K562 (cell line): ENCODE data around the gene GPAT2.
"Not testable (repeated sequence)": the region's sequence is repeated elsewhere in the genome, so short reads cannot be mapped to it uniquely, and the experiment has no call there.

Experiments used
- CREB3 ChIP-seq: fragments of 450-650 bp; conservative IDR thresholded peaks from 2 replicates; pipeline ENCODE4 v1.6.1; 2016; ENCODE audit warnings: missing genetic modification characterization, low read depth, mild to moderate bottlenecking, missing compliant biosample characterization, moderate library complexity
- CTCF ChIP-seq, 3 experiments: IDR thresholded peaks in 2 of 3; conservative IDR thresholded peaks in 1 of 3; 2 replicates each; pipeline ENCODE4 v1.5.1; 2011 to 2012; ENCODE audit warnings: low read length in 3 of 3, mild to moderate bottlenecking in 3 of 3, control low read depth in 2 of 3, improper control_type of control experiment in 1 of 3, inconsistent platforms in 1 of 3, low read depth in 1 of 3, mixed read lengths in 1 of 3, moderate library complexity in 1 of 3; ENCODE audit not compliant: insufficient read depth in 2 of 3
- POLR2H ChIP-seq: IDR thresholded peaks from 2 replicates; pipeline ENCODE4 v1.6.1; 2016; ENCODE audit warnings: missing genetic modification characterization, low read depth, mild to moderate bottlenecking, control low read depth, missing compliant biosample characterization, moderate library complexity
- ZBTB1 ChIP-seq: sonication (generic); formaldehyde crosslinking; IDR thresholded peaks from 2 replicates; pipeline ENCODE4 v1.8.1; 2023; ENCODE audit warnings: missing genetic modification reagents, low read depth, mild to moderate bottlenecking, borderline replicate concordance
- ZBTB33 ChIP-seq: sonication (generic); formaldehyde crosslinking; IDR thresholded peaks from 2 replicates; pipeline ENCODE4 v1.8.1; 2023; ENCODE audit warnings: mild to moderate bottlenecking, missing genetic modification reagents
- ZFP30 ChIP-seq: fragments of 250-450 bp; sonication (Bioruptor Pico); IDR thresholded peaks from 2 replicates; pipeline ENCODE4 v1.8.0; 2022; ENCODE audit warnings: moderate library complexity, mild to moderate bottlenecking, inconsistent platforms, borderline replicate concordance

- TF ChIP-seq ZBTB33 (CRISPR knock-in tag); ZFP30 (CRISPR knock-in tag); ZBTB1 (CRISPR knock-in tag); CREB3; POLR2H (tag): not testable (repeated sequence)
- TF ChIP-seq CTCF (IDR thresholded peaks at IDR 0.05 in 2 of 3, conservative IDR thresholded peaks at IDR 0.05 in 1 of 3; ENCODE audit: insufficient read depth in 2 of 3, low read depth in 1 of 3, low read length in 3 of 3): peak in 2 of 3 experiments; percentile 18 to 19; a peak in 1 of 6 replicates
Observed at GRCh38 chr2:96063116-96063899, 28.6 kb upstream of the GPAT2 start.
